M059J (cell line): ENCODE measurements around the gene MICALL1. TPM values are rescaled to one million over a fixed set of nuclear protein-coding genes. Genes with fewer than 3 reads are reported as not detected.
"Not testable (repeated sequence)": the region's sequence is repeated elsewhere in the genome, so short reads cannot be mapped to it uniquely, and the experiment has no call there.

Experiments used
- DNase-seq: peaks from one replicate; pipeline ENCODE4 v3.0.0-alpha.2; 2012; ENCODE audit warnings: low read depth
- total RNA-seq: library from RNA; depleted of rRNA; stranded (reverse); fragments of >200 nt; shearing (Covaris generic); gene quantifications from 2 replicates; pipeline ENCODE4 v1.2.3, GENCODE V29; 2014

Gene MICALL1
- total RNA-seq, 1 experiment from 2014 or later: 13.7 TPM

GRCh38 chr22:37930270-37930951 lies 24.3 kb downstream of the MICALL1 start:
- no peak for DNase-seq

- DNase-seq: no peak
These were observed 24.9 kb downstream of the MICALL1 start for GRCh38 chr22:37930952-37931440.

- DNase-seq: no peak
These were observed 25.8 kb downstream of the MICALL1 start for GRCh38 chr22:37931893-37932389.

GRCh38 chr22:37932401-37932800 lies 26.3 kb downstream of the MICALL1 start:
- DNase-seq: no peak

GRCh38 chr22:37932821-37933578 lies 26.9 kb downstream of the MICALL1 start:
- DNase-seq: no peak

GRCh38 chr22:37933711-37934376 lies 27.7 kb downstream of the MICALL1 start:
- DNase-seq: peak; percentile 92

- no peak for DNase-seq
These were observed 34.7 kb downstream of the MICALL1 start for GRCh38 chr22:37940698-37941376.

- no peak for DNase-seq
These were observed 36.0 kb downstream of the MICALL1 start for GRCh38 chr22:37942133-37942532.

GRCh38 chr22:37943136-37943824 lies 37.2 kb downstream of the MICALL1 start:
- peak; percentile 9 for DNase-seq

- no peak for DNase-seq
These were observed 37.7 kb downstream of the MICALL1 start for GRCh38 chr22:37943825-37944198.

GRCh38 chr22:37944423-37944822 lies 38.3 kb downstream of the MICALL1 start:
- not testable (repeated sequence) for DNase-seq

- DNase-seq: not testable (repeated sequence)
These were observed 41.2 kb downstream of the MICALL1 start for GRCh38 chr22:37947142-37947795.

- DNase-seq: peak; percentile 19
These were observed 45.2 kb downstream of the MICALL1 start for GRCh38 chr22:37951305-37951704.

- DNase-seq: not testable (repeated sequence)
These were observed 46.5 kb downstream of the MICALL1 start for GRCh38 chr22:37952629-37953028.

GRCh38 chr22:37953062-37953436 lies 47.0 kb downstream of the MICALL1 start:
- no peak for DNase-seq

- DNase-seq: peak; percentile 90
These were observed 47.5 kb downstream of the MICALL1 start, which contains the start of the genes C22orf23 and POLR2F for GRCh38 chr22:37953437-37954179. Gene C22orf23 (minus strand): TSS chr22:37953601. CDS start chr22:37953149, 452 bp downstream. Gene POLR2F (plus strand): TSS chr22:37953699. CDS start chr22:37953788, 89 bp downstream.

GRCh38 chr22:37954686-37955085 lies 48.6 kb downstream of the MICALL1 start:
- DNase-seq: no peak

GRCh38 chr22:37955825-37956397 lies 49.8 kb downstream of the MICALL1 start:
- not testable (repeated sequence) for DNase-seq

- no peak for DNase-seq
These were observed 51.1 kb downstream of the MICALL1 start for GRCh38 chr22:37957232-37957631.
